Testis (tissue), 2 donors: Measurements from ENCODE around the gene ENTPD2.

Experiments
- CTCF ChIP-seq, 3 experiments: fragments of 450-650 bp in 2 of 3; fragments of 200-600 bp in 1 of 3; sonication (generic) in 1 of 3; IDR thresholded peaks; one replicate each; pipeline ENCODE4 v1.5.1; 2016 to 2019; ENCODE audit warnings: antibody characterized with exemption in 3 of 3, mild to moderate bottlenecking in 2 of 3, moderate library complexity in 1 of 3
- POLR2A ChIP-seq: fragments of 450-650 bp; IDR thresholded peaks from one replicate; pipeline ENCODE4 v1.6.1; 2017; ENCODE audit warnings: antibody characterized with exemption, mild to moderate bottlenecking, moderate library complexity

- no peak for TF ChIP-seq CTCF (IDR thresholded peaks at IDR 0.05)
- TF ChIP-seq POLR2A: no peak
Measured at GRCh38 chr9:137030006-137030405, 23.9 kb downstream of the ENTPD2 start.
